Thyroid gland (tissue), 4 donors: ENCODE measurements around the gene PNPLA6.

ENCODE experiments used
- POLR2A ChIP-seq, 2 donors: fragments of 450-650 bp; IDR thresholded peaks; one replicate each; pipeline ENCODE4 v1.6.1; 2017; ENCODE audit warnings: antibody characterized with exemption in 2 of 2, mild to moderate bottlenecking in 2 of 2, moderate library complexity in 1 of 2
- TF ChIP-seq, protein P1 (sequence below), 6 experiments: fragments of 200-600 bp in 3 of 6; fragments of 450-650 bp in 3 of 6; sonication (generic) in 3 of 6; IDR thresholded peaks; one replicate each; pipeline ENCODE4 v1.5.1; 2016 to 2019; ENCODE audit warnings: antibody characterized with exemption in 6 of 6, mild to moderate bottlenecking in 2 of 6, inconsistent platforms in 1 of 6, moderate library complexity in 1 of 6

DNA sequence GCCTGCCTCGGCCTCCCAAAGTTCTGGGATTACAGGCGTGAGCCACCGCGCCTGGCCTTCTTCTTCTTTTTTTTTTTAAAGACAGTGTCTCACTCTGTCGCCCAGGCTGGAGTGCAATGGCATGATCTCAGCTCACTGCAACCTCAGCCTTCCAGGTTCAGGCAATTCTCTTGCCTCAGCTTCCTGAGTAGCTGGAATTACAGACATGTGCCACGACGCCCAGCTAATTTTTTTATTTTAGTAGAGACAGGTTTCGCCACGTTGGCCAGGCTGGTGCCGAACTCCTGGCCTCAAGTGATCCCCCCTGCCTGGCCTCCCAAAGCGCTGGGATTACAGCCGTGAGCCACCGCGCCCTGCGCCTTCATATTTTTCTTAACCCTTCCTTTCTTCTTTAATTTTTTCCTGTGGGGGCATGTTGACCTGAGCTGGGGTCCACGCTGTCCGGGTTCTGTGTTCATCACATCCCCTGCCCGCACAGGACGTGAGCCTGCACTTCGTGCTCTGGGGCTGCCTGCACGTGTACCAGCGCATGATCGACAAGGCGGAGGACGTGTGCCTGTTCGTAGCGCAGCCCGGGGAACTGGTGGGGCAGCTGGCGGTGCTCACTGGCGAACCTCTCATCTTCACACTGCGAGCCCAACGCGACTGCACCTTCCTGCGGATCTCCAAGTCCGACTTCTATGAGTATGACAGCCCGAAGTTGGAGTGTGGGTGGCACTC lies 14.1 kb downstream of the PNPLA6 start:
- TF ChIP-seq, protein P1, sequence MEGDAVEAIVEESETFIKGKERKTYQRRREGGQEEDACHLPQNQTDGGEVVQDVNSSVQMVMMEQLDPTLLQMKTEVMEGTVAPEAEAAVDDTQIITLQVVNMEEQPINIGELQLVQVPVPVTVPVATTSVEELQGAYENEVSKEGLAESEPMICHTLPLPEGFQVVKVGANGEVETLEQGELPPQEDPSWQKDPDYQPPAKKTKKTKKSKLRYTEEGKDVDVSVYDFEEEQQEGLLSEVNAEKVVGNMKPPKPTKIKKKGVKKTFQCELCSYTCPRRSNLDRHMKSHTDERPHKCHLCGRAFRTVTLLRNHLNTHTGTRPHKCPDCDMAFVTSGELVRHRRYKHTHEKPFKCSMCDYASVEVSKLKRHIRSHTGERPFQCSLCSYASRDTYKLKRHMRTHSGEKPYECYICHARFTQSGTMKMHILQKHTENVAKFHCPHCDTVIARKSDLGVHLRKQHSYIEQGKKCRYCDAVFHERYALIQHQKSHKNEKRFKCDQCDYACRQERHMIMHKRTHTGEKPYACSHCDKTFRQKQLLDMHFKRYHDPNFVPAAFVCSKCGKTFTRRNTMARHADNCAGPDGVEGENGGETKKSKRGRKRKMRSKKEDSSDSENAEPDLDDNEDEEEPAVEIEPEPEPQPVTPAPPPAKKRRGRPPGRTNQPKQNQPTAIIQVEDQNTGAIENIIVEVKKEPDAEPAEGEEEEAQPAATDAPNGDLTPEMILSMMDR (IDR thresholded peaks at IDR 0.05): no peak
- TF ChIP-seq POLR2A (IDR thresholded peaks at IDR 0.05): no peak
